Subcutaneous abdominal adipose tissue (tissue), 5 donors: ENCODE results near the gene FZD4.
A peak's percentile ranks its signal among the peaks of the same experiment; 100 is the strongest.
"Not testable (repeated sequence)": the region's sequence is repeated elsewhere in the genome, so short reads cannot be mapped to it uniquely, and the experiment has no call there.

ENCODE experiments used
- H3K27ac ChIP-seq: one replicate; pipeline ENCODE4 v1.7.0; 2013; ENCODE audit warnings: low read depth, mild to moderate bottlenecking, inconsistent platforms, low read length, moderate library complexity
- H3K27me3 ChIP-seq, 5 donors: one replicate each; pipeline ENCODE4 v1.7.0; 2013; ENCODE audit warnings: low read length in 5 of 5, inconsistent platforms in 1 of 5; ENCODE audit not compliant: control insufficient read depth in 5 of 5, insufficient read depth in 4 of 5
- H3K36me3 ChIP-seq, 5 donors: one replicate each; pipeline ENCODE4 v1.7.0; 2013; ENCODE audit warnings: low read length in 5 of 5; ENCODE audit not compliant: control insufficient read depth in 5 of 5, insufficient read depth in 5 of 5
- H3K4me1 ChIP-seq, 5 donors: one replicate each; pipeline ENCODE4 v1.7.0; 2013; ENCODE audit warnings: low read length in 5 of 5, mild to moderate bottlenecking in 3 of 5, moderate library complexity in 1 of 5; ENCODE audit not compliant: control insufficient read depth in 5 of 5, insufficient read depth in 5 of 5
- H3K4me3 ChIP-seq, 5 donors: one replicate each; pipeline ENCODE4 v1.7.0; 2013; ENCODE audit warnings: low read length in 5 of 5, low read depth in 1 of 5
- H3K9ac ChIP-seq, 5 donors: one replicate each; pipeline ENCODE4 v1.7.0; 2013; ENCODE audit warnings: low read length in 5 of 5, mild to moderate bottlenecking in 4 of 5, moderate library complexity in 3 of 5
- H3K9me3 ChIP-seq, 5 donors: one replicate each; pipeline ENCODE4 v1.7.0; 2013; ENCODE audit warnings: low read length in 5 of 5; ENCODE audit not compliant: control insufficient read depth in 5 of 5
- donor health status: healthy.
- donor health status: healthy.
- donor health status: healthy.
- donor health status: healthy.
- donor health status: healthy.

Gene FZD4

DNA sequence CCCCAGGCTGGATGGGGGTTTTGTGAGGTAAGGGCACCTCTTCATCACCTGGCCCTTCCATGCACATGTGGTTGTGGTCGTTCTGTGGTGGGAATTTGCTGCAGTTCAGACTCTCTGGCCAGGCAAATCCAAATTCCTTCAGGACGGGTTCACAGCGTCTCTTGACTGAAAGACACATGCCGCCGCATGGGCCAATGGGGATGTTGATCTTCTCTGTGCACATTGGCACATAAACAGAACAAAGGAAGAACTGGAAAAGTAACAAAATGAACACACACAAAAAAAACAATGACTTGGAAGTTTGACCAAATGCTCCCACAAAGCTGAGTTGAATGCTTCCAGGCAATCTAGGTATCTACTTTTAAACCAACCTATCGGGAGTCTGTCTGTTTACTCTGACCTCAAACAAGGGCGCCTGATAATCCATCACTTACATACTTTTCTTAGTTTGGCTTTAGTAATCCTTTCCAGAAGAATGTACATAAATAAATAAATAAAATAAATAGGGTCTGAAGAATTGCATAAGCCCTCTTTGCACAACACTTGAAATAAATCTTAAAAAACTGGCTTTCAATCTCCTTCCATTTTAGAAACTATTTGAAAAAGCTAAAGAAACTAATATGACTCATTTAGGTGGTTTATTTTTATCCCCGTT, 2.8 kb downstream of the FZD4 start:
- peak overlapping the region in 4 of 5 donors; percentile 44 to 88 (median 68) for H3K9ac ChIP-seq
- peaks cover 6 to 50% (median 36%) of the 10 kb centered on the region in 5 donors for H3K36me3 ChIP-seq
- peak overlapping the region; percentile 94 for H3K27ac ChIP-seq
- peak overlapping the region; percentile 92 to 99 (median 95) for H3K4me3 ChIP-seq
- H3K4me1 ChIP-seq = peaks cover 16 to 80% (median 67%) of the 10 kb centered on the region in 5 donors
- H3K9me3 ChIP-seq = no peaks in the 10 kb centered on the region
- no peaks in the 10 kb centered on the region for H3K27me3 ChIP-seq

DNA sequence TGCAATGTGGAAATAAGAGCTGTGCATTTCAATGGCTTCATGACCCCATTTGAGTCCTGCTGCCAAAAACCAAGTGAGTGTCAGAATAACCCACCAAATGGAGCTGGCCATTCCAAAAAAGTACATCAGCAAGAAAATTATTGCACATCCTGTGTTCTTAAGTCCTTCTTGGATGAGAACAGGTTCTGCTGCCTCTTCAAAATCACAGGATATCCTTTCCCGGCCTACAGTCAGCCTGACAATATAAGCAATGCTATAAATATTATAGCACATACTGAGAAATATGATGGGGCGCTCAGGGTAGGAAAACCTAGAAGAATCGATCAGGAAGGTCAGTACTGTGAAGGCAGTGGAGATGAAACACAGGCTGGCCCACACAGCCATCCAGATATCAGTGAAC, 3.5 kb downstream of the FZD4 start:
- Histone ChIP-seq H3K27me3 (no peaks in the 10 kb centered on the region), H3K36me3 (peaks cover 9 to 57% (median 40%) of the 10 kb centered on the region in 5 donors), H3K4me3 (peak overlapping the region; percentile 92 to 99 (median 95)), H3K4me1 (peaks cover 14 to 80% (median 66%) of the 10 kb centered on the region in 5 donors), H3K27ac (peak overlapping the region; percentile 94), H3K9me3 (no peaks in the 10 kb centered on the region), H3K9ac (peak overlapping the region in 4 of 5 donors; percentile 45 to 88 (median 74))

DNA sequence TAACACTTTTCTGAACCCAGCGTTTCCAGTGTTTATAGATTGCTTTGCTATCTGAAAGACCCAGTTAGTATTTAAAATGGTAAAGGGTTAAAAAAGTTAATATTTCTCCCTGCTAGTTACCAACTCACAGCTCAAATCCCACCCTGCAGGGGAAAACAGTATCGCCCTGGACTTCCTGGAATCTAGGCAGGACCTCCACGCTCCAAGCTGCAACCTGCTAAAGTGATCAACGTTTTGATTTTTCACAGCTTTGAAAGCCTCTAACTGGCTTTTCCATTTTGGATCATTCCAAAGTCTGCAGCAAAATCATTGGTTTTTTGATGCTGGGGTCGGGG, 4.6 kb downstream of the FZD4 start:
- peak overlapping the region; percentile 94 for H3K27ac ChIP-seq
- H3K4me3 ChIP-seq = peak overlapping the region; percentile 92 to 99 (median 95)
- no peaks in the 10 kb centered on the region for H3K9me3 ChIP-seq
- peaks cover 14 to 67% (median 48%) of the 10 kb centered on the region in 5 donors for H3K36me3 ChIP-seq
- H3K4me1 ChIP-seq = peaks cover 12 to 80% (median 70%) of the 10 kb centered on the region in 5 donors
- peak overlapping the region; percentile 22 to 82 (median 62) for H3K9ac ChIP-seq
- no peaks in the 10 kb centered on the region for H3K27me3 ChIP-seq

DNA sequence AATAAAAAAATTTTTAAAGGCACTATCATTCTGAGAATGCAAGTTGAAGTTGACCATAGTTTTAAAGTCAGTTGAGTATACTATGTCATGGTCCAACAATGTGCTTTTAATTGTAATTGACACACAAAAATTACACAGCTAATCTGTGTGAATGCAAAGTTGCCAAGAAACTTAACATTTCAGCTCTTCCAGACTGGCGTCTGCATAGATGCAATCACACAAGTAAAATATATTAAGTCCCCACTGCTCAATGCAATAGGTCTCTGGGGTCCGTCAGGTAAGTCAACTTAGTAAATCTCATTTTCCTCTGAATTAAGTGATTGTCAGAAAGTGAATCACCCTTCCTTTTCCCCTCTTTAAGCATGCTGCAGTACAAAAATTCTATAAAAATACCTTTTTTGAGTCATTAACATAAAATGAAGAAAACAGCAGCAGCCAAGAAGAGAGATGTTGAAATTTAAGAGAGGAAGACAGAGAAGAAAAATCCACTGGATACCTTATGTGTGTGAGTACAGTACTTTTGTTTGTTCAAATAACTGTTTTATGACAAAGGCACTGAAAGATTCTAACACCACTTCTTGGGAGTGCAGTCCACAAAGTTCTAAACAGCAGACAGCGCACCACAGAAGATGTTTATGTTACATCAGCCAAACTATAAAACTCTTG, 5.1 kb downstream of the FZD4 start:
- no peaks in the 10 kb centered on the region for H3K27me3 ChIP-seq
- H3K9me3 ChIP-seq = no peaks in the 10 kb centered on the region
- peak overlapping the region; percentile 55 to 82 (median 69) for H3K9ac ChIP-seq
- peaks cover 14 to 67% (median 50%) of the 10 kb centered on the region in 5 donors for H3K36me3 ChIP-seq
- peaks cover 12 to 83% (median 75%) of the 10 kb centered on the region in 5 donors for H3K4me1 ChIP-seq
- peak overlapping the region; percentile 92 to 99 (median 95) for H3K4me3 ChIP-seq
- peak overlapping the region; percentile 94 for H3K27ac ChIP-seq

DNA sequence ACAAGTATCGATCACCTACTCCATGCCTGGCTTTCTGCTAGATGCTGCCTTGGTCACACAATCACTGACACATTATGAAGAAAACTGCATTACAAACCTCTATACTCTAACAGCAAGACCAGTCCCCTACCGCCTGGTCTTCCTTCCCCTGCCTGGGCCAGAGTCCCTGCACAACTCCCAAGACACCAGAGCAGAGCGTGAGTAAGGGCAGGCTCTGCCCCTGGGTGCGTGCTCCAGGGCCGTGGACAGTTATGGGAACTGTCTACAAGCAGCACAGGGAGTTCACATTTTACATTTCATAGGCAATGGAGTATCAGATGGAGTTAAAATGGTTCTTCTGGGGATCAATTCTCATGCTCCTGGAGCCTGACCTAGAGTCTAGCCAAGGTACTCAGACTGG, 6.5 kb downstream of the FZD4 start:
- Histone ChIP-seq H3K4me1 (peaks cover 10 to 87% (median 78%) of the 10 kb centered on the region in 5 donors), H3K9me3 (no peaks in the 10 kb centered on the region), H3K27me3 (no peaks in the 10 kb centered on the region), H3K27ac (peak overlapping the region; percentile 94), H3K9ac (peak overlapping the region; percentile 13 to 89 (median 72)), H3K36me3 (peaks cover 14 to 78% (median 56%) of the 10 kb centered on the region in 5 donors), H3K4me3 (peak overlapping the region; percentile 92 to 99 (median 95))

DNA sequence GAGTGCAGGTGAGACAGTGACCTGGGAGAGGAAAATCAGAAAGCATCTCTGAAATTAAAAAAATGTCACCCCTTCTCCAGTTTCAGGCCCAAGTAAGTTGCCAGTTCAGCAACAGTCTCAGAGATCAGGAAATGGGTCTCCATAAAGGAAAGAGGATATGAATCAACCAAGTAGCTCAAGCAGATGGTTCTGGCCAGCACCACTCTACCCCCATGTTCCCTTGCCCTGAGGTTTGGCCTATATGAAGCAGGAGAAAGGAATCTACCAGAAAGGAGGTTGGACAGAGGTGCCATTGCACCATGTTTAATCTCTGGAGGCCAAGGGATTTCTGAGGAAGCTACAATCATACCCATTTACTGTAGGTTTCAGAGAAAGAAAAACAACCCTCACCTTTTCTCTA, 7.7 kb downstream of the FZD4 start:
- peaks cover 14 to 78% (median 56%) of the 10 kb centered on the region in 5 donors for H3K36me3 ChIP-seq
- H3K9ac ChIP-seq = peak overlapping the region in 2 of 5 donors; percentile 19 to 82
- H3K27me3 ChIP-seq = no peaks in the 10 kb centered on the region
- no peaks in the 10 kb centered on the region for H3K9me3 ChIP-seq
- H3K4me3 ChIP-seq = peak overlapping the region; percentile 92 to 99 (median 95)
- H3K27ac ChIP-seq = peak overlapping the region; percentile 94
- H3K4me1 ChIP-seq = peaks cover 10 to 91% (median 82%) of the 10 kb centered on the region in 5 donors

DNA sequence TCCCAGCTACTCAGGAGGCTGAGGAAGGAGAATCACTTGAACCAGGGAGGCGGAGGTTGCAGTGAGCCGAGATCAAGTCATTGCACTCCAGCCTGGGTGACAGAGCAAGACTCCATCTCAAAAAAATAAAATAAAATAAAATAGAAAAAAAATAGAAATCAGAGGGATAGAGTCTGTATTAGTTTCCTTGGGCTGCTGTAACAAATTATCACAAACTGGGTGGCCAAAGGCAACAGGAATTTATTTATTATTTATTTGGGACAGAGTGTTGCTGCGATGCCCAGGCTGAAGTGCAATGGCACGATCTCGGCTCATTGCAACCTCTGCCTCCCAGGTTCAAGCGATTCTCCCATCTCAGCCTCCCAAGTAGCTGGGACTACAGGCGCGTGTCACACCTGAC, 11.7 kb downstream of the FZD4 start:
- H3K4me1 ChIP-seq = peaks cover 15 to 89% (median 81%) of the 10 kb centered on the region in 5 donors
- not testable (repeated sequence) for H3K4me3 ChIP-seq, H3K9me3 ChIP-seq, H3K9ac ChIP-seq, H3K27ac ChIP-seq, H3K27me3 ChIP-seq
- peaks cover 9 to 39% (median 31%) of the 10 kb centered on the region in 5 donors for H3K36me3 ChIP-seq

DNA sequence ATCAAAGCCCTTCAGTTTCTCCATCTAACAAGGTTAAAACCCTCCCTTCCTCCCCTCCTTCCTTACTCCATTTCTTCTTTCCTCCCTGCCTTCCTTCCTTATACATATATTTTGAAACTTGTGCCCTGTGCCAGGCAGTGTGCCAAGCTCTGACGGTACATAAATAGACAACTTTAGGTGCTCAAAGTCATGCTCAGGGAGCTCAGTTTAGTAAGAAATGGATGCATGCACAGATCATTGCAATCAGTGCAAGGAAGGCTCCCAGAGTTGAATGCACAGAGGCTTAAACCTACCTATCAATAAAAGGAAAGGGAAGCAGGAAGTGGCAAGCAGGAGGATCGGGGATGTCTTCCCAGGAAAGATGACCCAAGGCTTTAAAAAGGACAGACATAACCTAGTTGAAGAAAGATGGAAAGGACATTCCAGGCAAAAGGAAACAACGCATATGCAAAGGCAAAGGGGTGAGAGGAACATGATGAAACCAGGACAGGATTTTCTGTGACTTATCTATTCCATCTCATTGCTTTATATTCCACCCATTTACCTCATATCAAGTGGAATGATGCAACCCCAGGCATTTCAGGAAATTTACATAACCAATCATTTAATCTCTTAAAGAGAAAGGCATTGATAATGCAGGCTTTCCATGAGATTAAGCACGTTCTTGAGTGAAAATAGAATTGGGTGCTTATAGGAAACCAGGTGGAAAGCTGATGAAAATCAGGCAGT, 13.2 kb downstream of the FZD4 start:
- peak overlapping the region in 3 of 5 donors; percentile 35 to 56 (median 49) for H3K9ac ChIP-seq
- peaks cover 8 to 33% (median 23%) of the 10 kb centered on the region in 5 donors for H3K36me3 ChIP-seq
- H3K27me3 ChIP-seq = no peaks in the 10 kb centered on the region
- peaks cover 12 to 77% (median 74%) of the 10 kb centered on the region in 5 donors for H3K4me1 ChIP-seq
- H3K4me3 ChIP-seq = peak overlapping the region in 3 of 5 donors; percentile 26 to 28 (median 28)
- no peaks in the 10 kb centered on the region for H3K9me3 ChIP-seq
- peak overlapping the region; percentile 85 for H3K27ac ChIP-seq

DNA sequence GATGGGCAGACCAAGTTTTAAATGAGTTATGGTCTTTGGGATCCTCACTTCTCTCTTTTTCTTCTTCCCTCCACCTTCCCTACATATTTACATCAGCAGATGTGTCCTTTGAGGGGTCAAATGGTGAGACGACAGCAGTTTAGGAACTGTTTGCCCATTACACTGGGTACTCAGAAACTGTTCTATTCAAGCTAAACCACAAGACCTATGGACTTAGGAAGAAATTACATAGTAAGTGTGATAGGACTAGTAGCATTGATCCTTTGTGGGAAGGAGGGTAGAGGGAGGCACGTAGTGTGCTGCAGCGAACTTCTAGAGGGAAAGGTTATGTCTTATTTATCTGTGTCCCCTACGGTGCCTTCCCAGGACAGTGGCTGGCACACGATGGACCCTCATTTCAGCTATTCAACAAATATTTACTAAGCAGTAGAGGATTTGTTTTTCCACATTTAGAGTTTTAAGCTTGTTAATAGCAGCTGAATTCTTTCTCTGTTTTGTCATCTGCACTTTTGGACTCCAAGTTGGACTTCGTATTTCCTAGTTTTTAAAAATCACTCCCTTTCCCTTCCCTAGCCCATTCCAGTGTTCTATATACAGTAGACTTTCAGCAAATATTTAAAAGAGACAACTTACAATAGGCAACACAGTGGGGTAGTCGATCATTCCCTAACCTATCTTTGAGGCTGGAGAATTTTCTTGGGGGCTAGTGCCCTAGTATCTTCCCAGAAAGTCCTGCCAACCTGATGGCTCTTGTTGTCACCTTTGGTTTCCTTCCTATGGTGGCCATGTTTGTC, 13.9 kb downstream of the FZD4 start:
- peak overlapping the region in 4 of 5 donors; percentile 33 to 59 (median 46) for H3K9ac ChIP-seq
- H3K36me3 ChIP-seq = peaks cover 5 to 26% (median 16%) of the 10 kb centered on the region in 5 donors
- H3K27ac ChIP-seq = peak overlapping the region; percentile 85
- H3K27me3 ChIP-seq = no peaks in the 10 kb centered on the region
- peaks cover 12 to 75% (median 69%) of the 10 kb centered on the region in 5 donors for H3K4me1 ChIP-seq
- peak overlapping the region; percentile 16 to 42 (median 28) for H3K4me3 ChIP-seq
- H3K9me3 ChIP-seq = no peaks in the 10 kb centered on the region
